ENCODE results near the gene GRM7.

- no peak for TF ChIP-seq REST (IDR thresholded peaks at IDR 0.05; ENCODE audit: insufficient read depth in 1 of 2, low read depth in 2 of 2, low read length in 2 of 2)
- no peak for TF ChIP-seq SIN3A (IDR thresholded peaks at IDR 0.05; ENCODE audit: borderline replicate concordance, insufficient read depth, low read length)
- TF ChIP-seq TAF1 (IDR thresholded peaks at IDR 0.05; ENCODE audit: borderline replicate concordance, insufficient read depth, low read length), result no peak
- no peak for TF ChIP-seq POLR2AphosphoS5 (IDR thresholded peaks at IDR 0.05; ENCODE audit: low read depth, low read length)
- TF ChIP-seq FOXP2 (optimal IDR thresholded peaks at IDR 0.05; ENCODE audit: borderline replicate concordance, extremely low read depth, extremely low read length, insufficient read depth), result no peak
These were observed 675.6 kb downstream of the GRM7 start for GRCh38 chr3:7536510-7536909.

Data from PFSK-1 (cell line).